Cardiac muscle cell (in vitro differentiated cells and primary cell): ENCODE results near the gene N4BP3. TPM values are rescaled to one million over a fixed set of nuclear protein-coding genes. Genes with fewer than 3 reads are reported as not detected.

Source experiments
- DNase-seq, 2 donors: peaks; one replicate each; pipeline versions ENCODE4 v3.0.0 to v3.0.0-alpha.2; 2010 to 2017; ENCODE audit warnings: low read depth in 1 of 2, low spot score in 1 of 2
- H3K27ac ChIP-seq: fragments of 200-600 bp; sonication (generic); 2 replicates; pipeline ENCODE4 v1.5.1; 2016
- H3K27me3 ChIP-seq: fragments of 200-600 bp; sonication (generic); 2 replicates; pipeline ENCODE4 v1.6.0; 2016; ENCODE audit warnings: control low read depth
- H3K36me3 ChIP-seq: fragments of 200-600 bp; sonication (generic); 2 replicates; pipeline ENCODE4 v1.5.1; 2016; ENCODE audit warnings: control low read depth
- H3K4me1 ChIP-seq: fragments of 200-600 bp; sonication (generic); 2 replicates; pipeline ENCODE4 v1.8.1; 2017; ENCODE audit warnings: low read depth, mild to moderate bottlenecking, mixed run types
- H3K4me3 ChIP-seq: fragments of 200-600 bp; sonication (generic); 2 replicates; pipeline ENCODE4 v1.5.1; 2016; ENCODE audit warnings: mild to moderate bottlenecking
- H3K9me3 ChIP-seq: fragments of 200-600 bp; sonication (generic); 2 replicates; pipeline ENCODE4 v1.5.1; 2017; ENCODE audit warnings: low read depth, mild to moderate bottlenecking, control low read depth
- polyA plus RNA-seq: library from polyadenylated mRNA; unstranded; fragments of >200 nt; fragmentation: Nextera tagmentation; extraction: Ambion mirVana; gene quantifications from 2 replicates; pipeline ENCODE4 v1.2.1, GENCODE V29; 2016
- total RNA-seq: library from RNA; depleted of rRNA; stranded (reverse); fragments of >200 nt; gene quantifications from 2 replicates; pipeline ENCODE4 v1.2.3, GENCODE V29; 2016
- TF ChIP-seq, protein P1 (sequence below): IDR thresholded peaks from 2 replicates; pipeline ENCODE4 v1.5.1; 2012; ENCODE audit warnings: low read depth, mild to moderate bottlenecking, low read length

The N4BP3 gene
- total and polyA plus RNA-seq, 2 experiments from 2014 or later: 5.7 to 13.7 TPM

DNA sequence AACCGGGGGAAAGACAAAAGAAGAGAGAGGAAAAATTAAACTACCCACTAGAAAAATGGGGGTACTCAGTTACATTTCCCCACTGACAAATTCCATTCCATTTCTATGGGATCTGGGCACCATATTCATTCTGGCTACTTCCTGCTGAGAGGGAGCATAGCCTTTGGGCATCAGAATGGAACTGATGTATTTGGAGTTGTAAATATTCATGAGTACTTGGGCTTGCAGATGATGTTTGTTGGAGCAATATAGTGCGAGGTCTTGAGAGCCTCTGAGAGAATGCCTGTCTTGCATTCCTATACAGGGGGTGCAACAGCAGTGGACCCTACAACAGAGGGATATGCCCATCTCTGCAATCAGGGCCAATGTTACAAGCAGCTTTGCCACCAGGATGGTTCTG, 57.1 kb downstream of the N4BP3 start:
- Histone ChIP-seq H3K4me1 (no peaks in the 10 kb centered on the region), H3K27me3 (no peaks in the 10 kb centered on the region), H3K36me3 (no peaks in the 10 kb centered on the region), H3K27ac (no peak overlapping the region), H3K4me3 (no peak overlapping the region), H3K9me3 (no peaks in the 10 kb centered on the region)
- no peak for DNase-seq
- TF ChIP-seq, protein P1, sequence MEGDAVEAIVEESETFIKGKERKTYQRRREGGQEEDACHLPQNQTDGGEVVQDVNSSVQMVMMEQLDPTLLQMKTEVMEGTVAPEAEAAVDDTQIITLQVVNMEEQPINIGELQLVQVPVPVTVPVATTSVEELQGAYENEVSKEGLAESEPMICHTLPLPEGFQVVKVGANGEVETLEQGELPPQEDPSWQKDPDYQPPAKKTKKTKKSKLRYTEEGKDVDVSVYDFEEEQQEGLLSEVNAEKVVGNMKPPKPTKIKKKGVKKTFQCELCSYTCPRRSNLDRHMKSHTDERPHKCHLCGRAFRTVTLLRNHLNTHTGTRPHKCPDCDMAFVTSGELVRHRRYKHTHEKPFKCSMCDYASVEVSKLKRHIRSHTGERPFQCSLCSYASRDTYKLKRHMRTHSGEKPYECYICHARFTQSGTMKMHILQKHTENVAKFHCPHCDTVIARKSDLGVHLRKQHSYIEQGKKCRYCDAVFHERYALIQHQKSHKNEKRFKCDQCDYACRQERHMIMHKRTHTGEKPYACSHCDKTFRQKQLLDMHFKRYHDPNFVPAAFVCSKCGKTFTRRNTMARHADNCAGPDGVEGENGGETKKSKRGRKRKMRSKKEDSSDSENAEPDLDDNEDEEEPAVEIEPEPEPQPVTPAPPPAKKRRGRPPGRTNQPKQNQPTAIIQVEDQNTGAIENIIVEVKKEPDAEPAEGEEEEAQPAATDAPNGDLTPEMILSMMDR: no peak

DNA sequence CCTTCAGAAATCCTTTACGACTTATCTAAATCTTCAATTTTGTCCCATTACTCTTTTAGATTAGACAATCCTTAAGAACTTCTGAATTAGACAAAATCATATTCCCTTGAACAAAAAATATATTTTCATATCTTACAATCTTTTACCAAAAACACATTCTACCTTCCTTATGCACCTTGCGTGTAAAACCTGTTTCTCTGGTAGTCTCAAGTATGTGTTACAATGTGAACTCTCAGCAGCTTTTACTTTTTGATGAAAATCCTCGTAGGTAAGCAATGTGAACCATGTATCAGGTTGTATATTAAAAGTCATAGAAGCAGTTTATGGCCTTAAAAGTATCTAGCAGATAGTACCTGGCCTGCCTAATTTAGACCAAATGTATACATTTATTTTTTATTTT, 61.1 kb downstream of the N4BP3 start:
- no peak for DNase-seq
- H3K4me3 ChIP-seq: no peak overlapping the region
- H3K27ac ChIP-seq: no peak overlapping the region
- no peaks in the 10 kb centered on the region for H3K4me1 ChIP-seq
- H3K27me3 ChIP-seq: no peaks in the 10 kb centered on the region
- H3K9me3 ChIP-seq: no peaks in the 10 kb centered on the region
- H3K36me3 ChIP-seq: no peaks in the 10 kb centered on the region
- TF ChIP-seq, protein P1: no peak

Other genes starting within 250 kb of the N4BP3 start
- not detected in 2 replicates for gene PROP1, start 117.3 kb upstream of the N4BP3 start, total RNA-seq
- gene PROP1, start 117.3 kb upstream of the N4BP3 start, polyA plus RNA-seq: not detected in 2 replicates
- 49.7 and 58.8 TPM in 2 replicates for gene RMND5B, start 17.5 kb downstream of the N4BP3 start, total RNA-seq
- 57.2 and 58.2 TPM in 2 replicates for gene RMND5B, start 17.5 kb downstream of the N4BP3 start, polyA plus RNA-seq
- gene NHP2, start 40.4 kb downstream of the N4BP3 start, total RNA-seq: 270 and 391 TPM in 2 replicates
- 232 and 239 TPM in 2 replicates for gene NHP2, start 40.4 kb downstream of the N4BP3 start, polyA plus RNA-seq
- not detected in 2 replicates for gene GMCL2, start 73.8 kb downstream of the N4BP3 start, total RNA-seq
- not detected in 2 replicates for gene GMCL2, start 73.8 kb downstream of the N4BP3 start, polyA plus RNA-seq
- gene HNRNPAB, start 91.0 kb downstream of the N4BP3 start, total RNA-seq: 127 and 154 TPM in 2 replicates
- 205 and 224 TPM in 2 replicates for gene HNRNPAB, start 91.0 kb downstream of the N4BP3 start, polyA plus RNA-seq
- 26.4 and 57.0 TPM in 2 replicates for gene PHYKPL, start 119.3 kb downstream of the N4BP3 start, total RNA-seq
- 58.7 and 75.2 TPM in 2 replicates for gene PHYKPL, start 119.3 kb downstream of the N4BP3 start, polyA plus RNA-seq